LoVo (cell line): Measurements from ENCODE around the gene MEX3B.
"Not testable (repeated sequence)": the region's sequence is repeated elsewhere in the genome, so short reads cannot be mapped to it uniquely, and the experiment has no call there.

Source experiments
- DNase-seq: peaks from one replicate; pipeline ENCODE4 v3.0.0-alpha.2; 2016; ENCODE audit warnings: low spot score

MEX3B gene

GRCh38 chr15:82048811-82049210, 3.0 kb upstream of the MEX3B start:
- DNase-seq: no peak

- DNase-seq: no peak
These were observed 1.9 kb upstream of the MEX3B start for GRCh38 chr15:82047453-82048400.

- DNase-seq: peak; percentile 89
These were observed 1.0 kb upstream of the MEX3B start for GRCh38 chr15:82046666-82047452.

DNA sequence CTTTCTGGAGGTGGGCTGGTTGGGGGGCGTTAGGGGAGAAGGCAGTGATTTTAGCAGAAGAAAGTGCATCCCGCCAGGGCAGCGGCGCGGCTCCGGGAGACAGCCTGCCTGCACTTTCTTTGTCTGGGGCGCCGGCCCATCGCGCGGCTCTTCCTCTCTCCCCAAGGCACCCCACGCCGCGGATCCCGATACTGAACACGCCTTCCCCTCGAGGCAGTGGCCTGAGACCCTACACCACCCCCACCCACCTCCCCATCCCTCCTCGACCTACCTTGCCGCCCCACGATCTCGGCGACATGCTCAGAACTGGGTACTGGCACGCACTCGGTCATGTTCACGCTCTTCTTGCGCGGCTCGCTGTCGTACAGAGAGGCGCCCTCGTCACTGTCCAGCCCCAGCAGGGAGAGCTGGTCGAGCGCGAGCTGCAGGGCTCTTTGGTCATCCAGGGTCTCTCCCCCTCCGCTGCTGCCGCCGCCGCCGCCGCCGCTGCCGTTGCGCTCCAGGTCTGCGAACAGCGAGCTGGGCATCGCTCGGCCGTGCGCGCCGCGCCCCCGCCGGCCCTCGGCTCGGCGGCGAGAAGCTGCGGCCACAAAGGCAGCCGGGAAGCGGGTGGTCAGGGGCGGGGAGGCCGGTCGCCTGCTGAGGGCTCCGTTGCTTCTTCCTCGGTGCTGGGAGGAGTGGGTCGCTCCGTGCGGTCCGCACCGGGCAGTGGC, 483 bp downstream of the MEX3B start:
- DNase-seq: peak; percentile 29

GRCh38 chr15:82044373-82045178, 1.2 kb downstream of the MEX3B start:
- no peak for DNase-seq

- no peak for DNase-seq
These were observed 1.9 kb downstream of the MEX3B start for GRCh38 chr15:82043796-82044372.

DNA sequence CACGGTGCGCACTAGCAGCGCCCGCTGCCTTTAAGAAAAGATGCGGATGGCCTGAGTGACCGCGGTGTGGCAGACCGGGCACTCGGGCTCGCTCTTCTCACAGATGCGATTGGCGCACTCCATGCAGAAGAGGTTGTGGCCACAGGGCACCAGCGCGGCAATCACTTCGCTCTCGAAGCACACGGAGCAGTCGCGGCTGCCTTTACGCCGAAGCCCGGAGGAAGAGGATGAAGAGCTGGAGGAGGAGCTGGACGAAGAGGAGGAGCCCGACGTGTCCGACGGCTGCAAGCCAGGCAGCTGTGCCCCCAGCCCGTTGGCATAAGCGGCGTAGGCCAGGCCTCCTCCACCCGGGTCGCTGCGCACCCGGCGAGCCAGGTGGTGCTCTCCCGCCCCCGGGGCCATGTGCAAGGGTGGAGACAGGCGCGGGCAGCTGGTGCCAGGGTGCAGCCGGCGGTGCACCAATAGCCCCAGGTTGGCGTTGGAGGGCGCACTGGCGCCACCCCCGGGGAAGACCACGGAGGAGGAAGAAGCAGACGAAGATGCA, 2.6 kb downstream of the MEX3B start:
- DNase-seq: no peak

DNA sequence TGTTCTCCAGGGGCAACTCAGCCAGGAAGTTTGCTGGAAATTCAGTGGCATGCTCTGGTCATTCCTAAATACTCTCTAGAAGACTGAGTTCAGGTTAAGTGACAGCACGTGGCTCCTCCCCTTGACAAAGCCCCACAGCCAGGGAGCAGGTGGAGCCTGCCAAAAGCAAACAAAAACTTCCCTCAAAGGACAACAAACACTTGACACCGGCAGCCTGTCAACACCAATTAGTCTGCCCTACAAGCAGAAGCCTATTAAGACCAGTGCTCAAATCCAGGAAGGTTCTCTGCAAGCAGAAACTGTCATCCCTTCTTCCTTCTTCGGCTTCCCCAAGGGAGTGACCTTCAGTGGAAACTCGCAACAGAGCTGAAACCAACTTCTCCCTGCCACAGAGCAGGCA, 5.0 kb downstream of the MEX3B start:
- DNase-seq: no peak

DNA sequence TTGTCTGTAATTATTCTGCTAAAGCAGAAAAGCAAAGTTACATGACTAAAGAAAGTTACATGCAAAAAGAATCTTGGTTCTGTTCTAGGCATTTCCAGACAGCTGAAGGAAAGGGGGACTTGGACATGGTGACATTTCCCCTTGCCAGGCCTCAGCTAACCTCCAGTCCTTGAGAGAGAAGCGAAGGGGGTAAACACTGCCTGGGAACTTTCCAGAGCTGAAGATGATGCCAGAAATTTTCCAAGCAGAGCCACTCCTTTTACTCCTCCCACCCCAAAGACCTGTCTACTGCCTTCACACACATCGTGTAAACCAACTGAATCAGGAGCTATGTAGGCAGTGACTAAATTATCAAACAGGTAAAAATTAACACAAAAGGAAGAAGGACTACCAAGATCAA, 5.4 kb downstream of the MEX3B start:
- no peak for DNase-seq

- DNase-seq: no peak
These were observed 5.9 kb downstream of the MEX3B start for GRCh38 chr15:82039871-82040270.

DNA sequence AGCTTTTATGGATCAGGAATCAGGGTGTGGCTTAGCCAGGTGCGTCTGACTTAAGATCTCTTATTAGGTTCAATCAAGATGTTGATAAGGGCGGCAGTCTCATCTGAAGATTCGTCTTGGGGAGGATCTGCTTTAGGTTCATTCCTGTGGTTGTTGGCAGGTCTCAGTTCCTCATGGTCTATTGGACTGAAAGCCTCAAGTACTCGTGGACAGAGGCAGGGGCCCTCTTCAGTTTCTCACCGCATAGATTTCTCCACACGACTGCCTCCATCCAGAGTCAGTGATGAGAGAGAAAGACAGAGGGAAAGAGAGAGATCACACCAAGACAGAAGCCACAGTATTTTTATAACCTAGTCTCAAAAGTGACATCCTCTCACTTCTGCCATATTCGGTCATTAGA, 9.4 kb downstream of the MEX3B start:
- DNase-seq: no peak

- no peak for DNase-seq
These were observed 13.9 kb downstream of the MEX3B start for GRCh38 chr15:82031871-82032270.

GRCh38 chr15:82030176-82030575, 15.6 kb downstream of the MEX3B start:
- DNase-seq: no peak

- not testable (repeated sequence) for DNase-seq
These were observed 17.7 kb downstream of the MEX3B start for GRCh38 chr15:82028163-82028562.

GRCh38 chr15:82021992-82022391, 23.8 kb downstream of the MEX3B start:
- peak; percentile 43 for DNase-seq

GRCh38 chr15:82020625-82021394, 25.0 kb downstream of the MEX3B start:
- DNase-seq: no peak

DNA sequence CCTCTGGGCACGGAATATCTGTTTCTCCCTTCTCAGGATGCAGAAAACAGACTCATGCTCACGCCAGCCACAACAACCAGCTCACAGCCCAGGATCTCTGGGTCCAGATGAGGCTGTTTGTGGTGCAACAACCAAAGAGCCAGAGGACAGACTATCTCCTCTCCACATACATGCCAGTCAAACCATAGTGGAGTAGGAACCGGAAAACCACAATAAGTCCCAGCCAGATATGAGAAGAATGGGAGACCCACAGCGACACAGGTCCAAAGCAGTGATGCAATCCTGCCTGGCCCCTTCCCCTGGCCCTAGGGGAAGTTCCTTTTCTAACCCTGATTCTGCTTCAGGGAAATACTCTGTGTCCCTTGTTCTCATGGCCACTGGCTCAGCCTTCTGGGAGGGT, 27.6 kb downstream of the MEX3B start:
- no peak for DNase-seq

- DNase-seq: no peak
These were observed 28.2 kb downstream of the MEX3B start for GRCh38 chr15:82017656-82018055.

GRCh38 chr15:82014989-82015388, 30.8 kb downstream of the MEX3B start:
- no peak for DNase-seq

- no peak for DNase-seq
These were observed 32.9 kb downstream of the MEX3B start for GRCh38 chr15:82012908-82013307.
